Measurements from ENCODE around the gene VWC2L. TPM values are rescaled to one million over a fixed set of nuclear protein-coding genes. Genes with fewer than 3 reads are reported as not detected.

VWC2L gene
- polyA plus RNA-seq, 1 donor = 0.03 TPM

DNA sequence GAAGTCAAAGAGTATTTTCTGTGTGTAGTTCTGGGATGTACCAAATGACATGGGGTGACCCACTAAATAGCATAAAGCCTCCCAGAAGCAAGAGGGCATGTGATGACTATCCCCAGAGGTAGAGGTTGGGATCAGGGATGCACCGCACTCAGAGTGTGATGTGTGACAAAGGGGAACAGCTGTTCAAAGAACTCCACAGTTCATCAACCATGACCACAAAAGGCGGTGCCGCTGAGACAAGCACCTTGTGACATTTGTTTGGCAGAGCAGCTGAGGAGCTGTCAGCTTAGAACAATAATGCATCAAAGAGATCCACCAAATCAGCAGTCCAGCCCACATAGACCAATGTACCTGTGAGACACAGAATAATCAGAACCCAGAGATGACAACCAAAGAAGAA lies 81.3 kb downstream of the VWC2L start:
- WGBS (ENCODE audit: insufficient coverage, low lambda C conversion rate) = no CpG with 5 or more reads among the region's 3 CpGs
- DNase-seq = no peak
- no peak overlapping the region for H3K27ac ChIP-seq (ENCODE audit: low read length)

DNA sequence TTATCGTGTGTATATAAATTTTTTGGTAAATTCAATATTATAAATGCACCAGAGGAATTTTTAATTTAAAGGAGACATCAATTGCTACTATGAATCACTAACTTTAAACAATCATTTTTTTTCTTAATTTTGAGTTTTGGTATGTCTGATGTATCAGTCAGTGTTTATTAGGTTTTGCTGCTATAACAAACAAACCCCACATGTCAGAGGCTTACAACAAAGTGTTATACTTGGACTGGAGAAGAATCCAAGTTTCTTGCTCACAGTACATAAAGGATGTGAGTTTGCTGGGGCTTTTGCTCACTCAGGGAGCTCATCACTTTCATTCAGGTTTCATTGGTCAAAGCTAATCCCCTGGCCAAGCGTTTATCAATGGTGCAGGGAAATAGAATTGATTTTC lies 81.8 kb downstream of the VWC2L start:
- no peak for DNase-seq
- Histone ChIP-seq H3K4me3 (ENCODE audit: low read length) (no peak overlapping the region), H3K9me3 (ENCODE audit: control insufficient read depth, low read depth, low read length) (no peaks in the 10 kb centered on the region), H3K4me1 (ENCODE audit: control insufficient read depth, insufficient read depth, low read length) (no peaks in the 10 kb centered on the region), H3K27ac (ENCODE audit: low read length) (no peak overlapping the region), H3K36me3 (ENCODE audit: control insufficient read depth, insufficient read depth, low read length) (no peaks in the 10 kb centered on the region), H3K27me3 (ENCODE audit: control insufficient read depth, insufficient read depth, low read length) (no peaks in the 10 kb centered on the region)
- WGBS (ENCODE audit: insufficient coverage, low lambda C conversion rate) = 100% methylated on average over 1 of the region's 2 CpGs

More for the DNA sequence above, 81.3 kb downstream of the VWC2L start:
- Histone ChIP-seq H3K9me3 (ENCODE audit: control insufficient read depth, low read depth, low read length) (no peaks in the 10 kb centered on the region), H3K36me3 (ENCODE audit: control insufficient read depth, insufficient read depth, low read length) (no peaks in the 10 kb centered on the region), H3K4me1 (ENCODE audit: control insufficient read depth, insufficient read depth, low read length) (no peaks in the 10 kb centered on the region), H3K27me3 (ENCODE audit: control insufficient read depth, insufficient read depth, low read length) (no peaks in the 10 kb centered on the region), H3K4me3 (ENCODE audit: low read length) (no peak overlapping the region)

DNA sequence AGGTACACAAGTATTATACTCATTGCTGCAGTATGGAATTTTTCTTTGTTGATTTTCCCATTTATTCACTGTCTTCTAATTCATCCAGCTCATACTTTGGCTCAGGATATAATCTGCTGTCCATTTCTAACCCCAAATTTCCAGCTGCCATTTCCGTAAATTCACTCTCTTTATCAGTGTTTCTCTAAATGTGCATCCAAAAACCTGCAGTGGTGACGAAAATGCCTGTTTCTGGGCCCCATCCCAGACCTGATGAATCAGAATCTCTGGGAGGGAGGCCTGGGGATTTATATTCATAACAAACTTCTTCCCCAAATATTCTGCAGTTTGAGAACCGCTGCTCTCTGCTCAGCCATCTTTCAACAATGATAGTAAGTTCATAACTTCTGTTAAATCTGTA lies 86.6 kb downstream of the VWC2L start:
- Histone ChIP-seq H3K9me3 (ENCODE audit: control insufficient read depth, low read depth, low read length) (no peaks in the 10 kb centered on the region), H3K4me3 (ENCODE audit: low read length) (no peak overlapping the region), H3K36me3 (ENCODE audit: control insufficient read depth, insufficient read depth, low read length) (no peaks in the 10 kb centered on the region), H3K27me3 (ENCODE audit: control insufficient read depth, insufficient read depth, low read length) (no peaks in the 10 kb centered on the region), H3K4me1 (ENCODE audit: control insufficient read depth, insufficient read depth, low read length) (no peaks in the 10 kb centered on the region), H3K27ac (ENCODE audit: low read length) (no peak overlapping the region)
- 90% methylated on average over 2 of the region's 3 CpGs for WGBS (ENCODE audit: insufficient coverage, low lambda C conversion rate)
- no peak for DNase-seq

DNA sequence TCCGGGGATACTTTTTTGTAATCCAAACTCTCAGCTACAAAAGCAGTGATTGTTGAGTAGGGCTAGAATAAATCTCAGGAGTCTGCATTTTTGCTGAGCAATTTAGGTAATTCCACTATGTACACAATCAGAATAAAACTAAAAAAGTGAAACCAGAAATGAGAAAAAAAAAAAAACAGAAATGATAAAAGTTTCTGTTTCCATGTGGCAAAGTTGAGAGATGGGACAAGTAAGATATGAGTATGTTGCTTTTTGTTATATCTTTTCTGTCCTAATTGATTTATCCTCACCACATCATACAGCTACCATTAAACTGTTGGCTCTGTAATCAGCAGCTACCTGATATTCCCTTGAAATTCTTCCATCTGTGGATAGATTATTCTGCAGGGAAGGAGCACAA lies 92.7 kb downstream of the VWC2L start:
- Histone ChIP-seq H3K4me3 (ENCODE audit: low read length) (no peak overlapping the region), H3K4me1 (ENCODE audit: control insufficient read depth, insufficient read depth, low read length) (no peaks in the 10 kb centered on the region), H3K27ac (ENCODE audit: low read length) (no peak overlapping the region), H3K27me3 (ENCODE audit: control insufficient read depth, insufficient read depth, low read length) (no peaks in the 10 kb centered on the region), H3K9me3 (ENCODE audit: control insufficient read depth, low read depth, low read length) (no peaks in the 10 kb centered on the region), H3K36me3 (ENCODE audit: control insufficient read depth, insufficient read depth, low read length) (no peaks in the 10 kb centered on the region)
- whole genome bisulfite sequencing (ENCODE audit: insufficient coverage, low lambda C conversion rate) = no CpG with 5 or more reads among the region's 1 CpG
- DNase-seq = no peak

DNA sequence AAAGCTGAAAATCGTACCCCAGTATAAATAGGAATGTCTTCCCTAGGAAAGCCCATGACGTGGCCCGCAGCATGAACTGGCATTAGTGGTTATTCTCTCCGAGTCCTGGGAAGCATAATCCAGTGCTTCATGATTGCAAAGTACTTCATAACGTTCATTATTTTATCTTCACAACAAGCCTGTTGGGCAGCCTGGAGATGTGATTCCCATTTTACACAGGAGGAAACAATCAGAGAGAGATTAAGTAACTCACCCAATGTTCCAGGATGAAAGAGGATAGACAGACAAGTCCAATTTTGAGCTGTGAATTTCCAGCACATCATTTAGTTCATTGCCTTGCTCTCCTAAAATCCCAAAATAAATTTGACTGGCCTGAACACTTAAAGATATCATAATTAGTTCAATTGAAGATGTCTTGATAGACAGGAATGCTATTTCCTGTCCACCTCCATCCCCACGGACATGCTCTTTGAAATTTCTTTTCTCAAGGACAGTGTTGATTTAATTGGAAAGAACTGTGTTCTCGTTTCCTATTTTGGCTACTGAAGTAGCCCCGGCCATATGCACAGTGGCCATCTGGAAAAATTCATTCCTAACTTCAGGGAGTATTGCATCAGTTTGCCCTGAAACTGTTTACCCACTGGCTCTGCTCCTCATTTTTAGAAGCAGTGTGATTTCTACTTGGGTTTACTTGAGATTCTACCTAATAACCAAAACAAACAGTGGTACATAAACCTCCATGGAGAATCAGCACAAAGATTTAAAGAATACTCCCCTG lies 93.9 kb downstream of the VWC2L start:
- no peaks in the 10 kb centered on the region for H3K9me3 ChIP-seq (ENCODE audit: control insufficient read depth, low read depth, low read length)
- DNase-seq = no peak
- no peak overlapping the region for H3K27ac ChIP-seq (ENCODE audit: low read length)
- H3K4me1 ChIP-seq (ENCODE audit: control insufficient read depth, insufficient read depth, low read length) = no peaks in the 10 kb centered on the region
- WGBS (ENCODE audit: insufficient coverage, low lambda C conversion rate) = no CpG with 5 or more reads among the region's 8 CpGs
- no peak overlapping the region for H3K4me3 ChIP-seq (ENCODE audit: low read length)
- H3K36me3 ChIP-seq (ENCODE audit: control insufficient read depth, insufficient read depth, low read length) = no peaks in the 10 kb centered on the region
- H3K27me3 ChIP-seq (ENCODE audit: control insufficient read depth, insufficient read depth, low read length) = no peaks in the 10 kb centered on the region

DNA sequence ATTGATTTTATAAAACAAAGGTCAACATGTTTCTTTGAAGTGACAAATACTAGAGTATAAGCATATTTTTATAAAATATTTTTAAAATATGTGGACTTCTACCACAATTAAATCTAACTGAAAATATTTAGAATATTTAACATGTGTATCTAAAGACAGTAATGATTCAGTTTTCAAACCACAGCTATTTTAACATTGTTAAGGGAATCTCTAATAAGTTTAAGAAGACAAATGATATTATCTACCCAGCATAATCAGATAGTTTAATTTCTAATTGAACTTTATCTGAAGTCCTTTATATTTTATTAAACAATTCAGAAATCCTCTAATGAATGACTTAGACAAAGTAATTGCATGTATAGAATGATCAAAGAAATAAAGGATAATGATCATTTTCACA lies 96.2 kb downstream of the VWC2L start:
- Histone ChIP-seq H3K36me3 (ENCODE audit: control insufficient read depth, insufficient read depth, low read length) (no peaks in the 10 kb centered on the region), H3K9me3 (ENCODE audit: control insufficient read depth, low read depth, low read length) (no peaks in the 10 kb centered on the region), H3K4me1 (ENCODE audit: control insufficient read depth, insufficient read depth, low read length) (no peaks in the 10 kb centered on the region), H3K4me3 (ENCODE audit: low read length) (no peak overlapping the region), H3K27me3 (ENCODE audit: control insufficient read depth, insufficient read depth, low read length) (no peaks in the 10 kb centered on the region), H3K27ac (ENCODE audit: low read length) (no peak overlapping the region)
- DNase-seq = no peak

DNA sequence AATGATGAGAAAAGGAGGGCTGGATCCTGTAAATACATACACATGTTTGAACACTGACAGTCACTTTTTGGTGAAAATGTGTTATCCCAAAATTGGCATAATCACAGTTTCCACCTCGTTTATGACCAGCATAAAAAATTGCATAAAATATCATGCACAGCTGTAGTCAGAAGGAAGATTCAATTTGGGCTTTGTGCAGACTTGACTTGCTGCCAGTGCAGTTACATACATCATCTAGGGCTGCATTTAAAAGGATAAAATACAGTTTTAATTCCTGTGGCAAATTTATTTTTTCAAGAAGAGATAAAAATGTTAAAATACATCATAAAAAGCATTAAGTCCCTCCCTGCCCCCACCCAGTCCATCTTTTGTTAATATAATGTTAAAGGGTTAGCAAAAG lies 103.8 kb downstream of the VWC2L start:
- Histone ChIP-seq H3K9me3 (ENCODE audit: control insufficient read depth, low read depth, low read length) (no peaks in the 10 kb centered on the region), H3K27ac (ENCODE audit: low read length) (no peak overlapping the region), H3K36me3 (ENCODE audit: control insufficient read depth, insufficient read depth, low read length) (no peaks in the 10 kb centered on the region), H3K27me3 (ENCODE audit: control insufficient read depth, insufficient read depth, low read length) (no peaks in the 10 kb centered on the region), H3K4me1 (ENCODE audit: control insufficient read depth, insufficient read depth, low read length) (no peaks in the 10 kb centered on the region), H3K4me3 (ENCODE audit: low read length) (no peak overlapping the region)
- no peak for DNase-seq
- WGBS (ENCODE audit: insufficient coverage, low lambda C conversion rate) = 14% methylated on average over 1 of the region's 1 CpG

DNA sequence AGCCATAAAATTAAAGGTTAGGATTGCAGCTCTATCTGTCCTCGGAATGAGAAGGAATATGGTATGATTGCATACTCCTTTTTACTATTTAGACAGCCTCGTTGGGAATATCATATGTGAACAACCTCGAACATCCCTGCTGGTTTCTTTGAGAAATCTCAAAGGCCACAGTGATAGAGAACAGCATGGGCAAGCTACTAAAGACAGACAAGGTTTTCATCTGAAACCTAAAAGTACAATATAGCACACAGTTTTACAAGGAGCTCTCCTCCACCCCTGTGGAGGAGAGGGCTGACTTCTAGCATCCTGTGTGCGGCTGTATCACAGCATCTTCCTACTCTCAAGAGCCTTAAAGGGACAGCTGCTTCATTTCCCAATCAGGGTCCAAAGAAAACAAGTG lies 104.3 kb downstream of the VWC2L start:
- H3K9me3 ChIP-seq (ENCODE audit: control insufficient read depth, low read depth, low read length) = no peaks in the 10 kb centered on the region
- no peaks in the 10 kb centered on the region for H3K4me1 ChIP-seq (ENCODE audit: control insufficient read depth, insufficient read depth, low read length)
- H3K36me3 ChIP-seq (ENCODE audit: control insufficient read depth, insufficient read depth, low read length) = no peaks in the 10 kb centered on the region
- H3K4me3 ChIP-seq (ENCODE audit: low read length) = no peak overlapping the region
- WGBS (ENCODE audit: insufficient coverage, low lambda C conversion rate) = no CpG with 5 or more reads among the region's 4 CpGs
- H3K27me3 ChIP-seq (ENCODE audit: control insufficient read depth, insufficient read depth, low read length) = no peaks in the 10 kb centered on the region
- DNase-seq = no peak
- H3K27ac ChIP-seq (ENCODE audit: low read length) = no peak overlapping the region

DNA sequence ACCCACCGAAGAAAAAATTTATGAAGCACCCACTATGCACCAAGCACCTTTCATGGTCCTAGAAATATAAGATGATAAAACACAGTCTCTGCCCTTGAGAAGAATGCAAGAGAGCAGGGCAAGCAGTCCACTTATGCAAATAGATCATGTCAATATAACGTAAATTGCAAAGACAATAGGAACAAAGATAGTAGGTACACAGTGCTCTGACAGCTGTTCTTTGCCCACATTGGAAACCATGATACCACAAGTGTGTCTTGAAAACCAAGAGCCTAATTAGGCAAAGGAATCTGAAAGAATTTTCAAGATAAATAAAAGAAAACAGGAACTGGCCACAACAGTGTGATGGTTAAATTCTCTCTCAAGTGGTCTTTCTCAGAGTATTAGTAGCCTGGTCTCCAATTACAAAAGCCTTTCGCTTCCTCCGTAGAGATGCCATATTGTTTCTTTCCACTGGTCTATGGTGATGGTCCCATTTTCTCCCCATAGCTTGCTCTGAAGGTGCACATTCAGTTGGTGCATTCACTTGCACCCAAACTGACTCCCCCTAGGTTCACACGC lies 108.5 kb downstream of the VWC2L start:
- Histone ChIP-seq H3K4me1 (ENCODE audit: control insufficient read depth, insufficient read depth, low read length) (no peaks in the 10 kb centered on the region), H3K36me3 (ENCODE audit: control insufficient read depth, insufficient read depth, low read length) (no peaks in the 10 kb centered on the region), H3K27ac (ENCODE audit: low read length) (no peak overlapping the region), H3K9me3 (ENCODE audit: control insufficient read depth, low read depth, low read length) (no peaks in the 10 kb centered on the region), H3K27me3 (ENCODE audit: control insufficient read depth, insufficient read depth, low read length) (no peaks in the 10 kb centered on the region), H3K4me3 (ENCODE audit: low read length) (no peak overlapping the region)
- DNase-seq = no peak
- WGBS (ENCODE audit: insufficient coverage, low lambda C conversion rate) = 60% methylated on average over 1 of the region's 5 CpGs

DNA sequence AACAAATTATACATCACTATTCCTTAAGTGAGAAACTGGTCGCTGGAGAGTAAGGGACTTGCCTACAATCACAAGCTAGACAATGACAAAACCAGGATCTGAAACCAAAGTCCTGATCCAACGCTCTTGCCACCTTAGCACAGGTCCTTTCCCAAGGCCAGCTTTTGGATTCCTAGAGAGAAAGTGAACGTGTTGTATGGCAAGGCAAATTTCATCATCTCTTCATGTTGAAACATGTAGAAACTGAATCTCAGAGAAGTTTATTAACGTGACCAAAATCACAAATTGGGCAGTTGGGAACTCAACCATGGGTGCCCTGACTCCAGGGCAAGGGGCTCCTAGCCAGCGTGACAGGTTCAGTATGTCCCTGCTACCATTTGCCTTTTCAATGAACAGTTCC lies 118.2 kb downstream of the VWC2L start:
- 100% methylated on average over 1 of the region's 5 CpGs for WGBS (ENCODE audit: insufficient coverage, low lambda C conversion rate)
- DNase-seq = no peak
- Histone ChIP-seq H3K4me1 (ENCODE audit: control insufficient read depth, insufficient read depth, low read length) (no peaks in the 10 kb centered on the region), H3K9me3 (ENCODE audit: control insufficient read depth, low read depth, low read length) (no peaks in the 10 kb centered on the region), H3K4me3 (ENCODE audit: low read length) (no peak overlapping the region), H3K27ac (ENCODE audit: low read length) (no peak overlapping the region), H3K36me3 (ENCODE audit: control insufficient read depth, insufficient read depth, low read length) (no peaks in the 10 kb centered on the region), H3K27me3 (ENCODE audit: control insufficient read depth, insufficient read depth, low read length) (no peaks in the 10 kb centered on the region)

DNA sequence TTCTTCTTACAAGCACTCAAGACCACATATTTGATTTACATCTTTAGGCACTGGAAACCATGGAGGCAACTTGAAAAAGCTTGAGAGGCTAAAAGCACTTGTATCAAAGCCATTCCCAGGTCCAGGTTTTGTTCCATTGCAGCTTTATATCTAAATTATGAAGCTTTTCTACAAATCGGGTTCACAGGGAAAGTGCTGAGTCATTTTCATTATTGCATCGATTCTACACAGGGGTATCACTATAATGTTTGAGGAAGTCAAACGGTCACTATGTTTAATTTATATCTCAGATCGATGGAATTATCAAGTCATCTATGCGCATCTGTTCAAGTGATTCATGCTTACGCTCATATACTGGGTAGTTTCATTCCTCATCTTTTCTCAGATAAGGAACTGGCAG lies 118.7 kb downstream of the VWC2L start:
- no peaks in the 10 kb centered on the region for H3K4me1 ChIP-seq (ENCODE audit: control insufficient read depth, insufficient read depth, low read length)
- H3K4me3 ChIP-seq (ENCODE audit: low read length) = no peak overlapping the region
- DNase-seq = no peak
- 100% methylated on average over 2 of the region's 6 CpGs for WGBS (ENCODE audit: insufficient coverage, low lambda C conversion rate)
- no peaks in the 10 kb centered on the region for H3K27me3 ChIP-seq (ENCODE audit: control insufficient read depth, insufficient read depth, low read length)
- H3K36me3 ChIP-seq (ENCODE audit: control insufficient read depth, insufficient read depth, low read length) = no peaks in the 10 kb centered on the region
- H3K9me3 ChIP-seq (ENCODE audit: control insufficient read depth, low read depth, low read length) = no peaks in the 10 kb centered on the region
- H3K27ac ChIP-seq (ENCODE audit: low read length) = no peak overlapping the region

Data from large intestine (tissue), 3 donors.